ENCODE results near the gene RPTOR.

- TF ChIP-seq GATA3 (IDR thresholded peaks at IDR 0.05; ENCODE audit: low read depth, low read length) (no peak), GATA2 (IDR thresholded peaks at IDR 0.05; ENCODE audit: low read depth, low read length) (no peak)
Measured at GRCh38 chr17:80969674-80970043, 425.0 kb downstream of the RPTOR start.
